ACC112 (cell line): ENCODE results near the gene WDR73.

ENCODE experiments used
- H2AFZ ChIP-seq: fragments of 200-600 bp; sonication (generic); one replicate; pipeline ENCODE4 v1.6.0; 2017; ENCODE audit warnings: antibody characterized with exemption, low read length; ENCODE audit not compliant: unreplicated experiment
- H3K27ac ChIP-seq: fragments of 200-600 bp; sonication (generic); 2 replicates; pipeline ENCODE4 v1.5.1; 2014; ENCODE audit warnings: low read depth, mild to moderate bottlenecking, antibody characterized with exemption, low read length, moderate library complexity
- H3K27me3 ChIP-seq: fragments of 200-600 bp; sonication (generic); 2 replicates; pipeline ENCODE4 v1.6.1; 2014; ENCODE audit warnings: mild to moderate bottlenecking, antibody characterized with exemption, low read length, moderate library complexity, mixed read lengths; ENCODE audit not compliant: insufficient read depth
- H3K36me3 ChIP-seq: fragments of 200-600 bp; sonication (generic); 2 replicates; pipeline ENCODE4 v1.6.1; 2016; ENCODE audit warnings: mild to moderate bottlenecking, antibody characterized with exemption, low read length, moderate library complexity, mixed read lengths; ENCODE audit not compliant: insufficient read depth
- H3K4me1 ChIP-seq: fragments of 200-600 bp; sonication (generic); one replicate; pipeline ENCODE4 v1.6.1; 2016; ENCODE audit warnings: low read length, mixed read lengths; ENCODE audit not compliant: insufficient read depth, unreplicated experiment, control insufficient read depth
- H3K4me3 ChIP-seq: fragments of 200-600 bp; sonication (generic); 2 replicates; pipeline ENCODE4 v1.5.1; 2014; ENCODE audit warnings: mild to moderate bottlenecking, low read depth, low read length
- H3K79me2 ChIP-seq: fragments of 200-600 bp; sonication (generic); one replicate; pipeline ENCODE4 v1.6.0; 2016; ENCODE audit warnings: low read length; ENCODE audit not compliant: control insufficient read depth, unreplicated experiment, insufficient read depth

The WDR73 gene

GRCh38 chr15:84684092-84684491 lies 30.0 kb upstream of the WDR73 start:
- no peak overlapping the region for H2AFZ ChIP-seq
- H3K4me1 ChIP-seq = peaks cover 38% of the 10 kb centered on the region
- H3K27ac ChIP-seq = peak overlapping the region; percentile 90
- no peaks in the 10 kb centered on the region for H3K27me3 ChIP-seq
- H3K79me2 ChIP-seq = peaks cover 14% of the 10 kb centered on the region
- H3K36me3 ChIP-seq = peaks cover 19% of the 10 kb centered on the region
- no peak overlapping the region for H3K4me3 ChIP-seq

DNA sequence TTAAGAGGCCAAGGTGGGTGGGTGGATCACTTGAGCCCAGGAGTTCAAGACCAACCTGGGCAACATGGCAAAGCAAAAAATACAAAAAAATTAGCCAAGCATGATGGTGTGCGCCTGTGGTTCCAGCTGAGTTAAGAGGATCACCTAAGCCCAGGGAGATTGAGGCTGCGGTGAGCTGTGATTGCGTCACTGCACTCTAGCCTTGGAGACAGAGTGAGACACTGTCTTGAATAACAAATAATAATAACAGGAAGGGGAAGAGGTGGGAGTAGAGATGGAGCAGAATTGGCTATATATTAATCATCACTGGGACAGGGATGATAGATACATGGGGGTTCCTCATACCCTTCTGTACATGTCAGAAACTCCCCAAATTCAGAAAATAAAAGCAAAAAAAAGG lies 27.7 kb upstream of the WDR73 start:
- H3K27me3 ChIP-seq = no peaks in the 10 kb centered on the region
- H2AFZ ChIP-seq = no peak overlapping the region
- H3K4me3 ChIP-seq = no peak overlapping the region
- peaks cover 38% of the 10 kb centered on the region for H3K4me1 ChIP-seq
- H3K36me3 ChIP-seq = peaks cover 14% of the 10 kb centered on the region; the same call in 1 of the 2 replicates
- peak overlapping the region; percentile 68 for H3K27ac ChIP-seq
- H3K79me2 ChIP-seq = peaks cover 14% of the 10 kb centered on the region

GRCh38 chr15:84671211-84671610 lies 17.1 kb upstream of the WDR73 start:
- peaks cover 8% of the 10 kb centered on the region for H3K79me2 ChIP-seq
- H3K36me3 ChIP-seq = peaks cover 28% of the 10 kb centered on the region
- H3K4me3 ChIP-seq = no peak overlapping the region
- H2AFZ ChIP-seq = no peak overlapping the region
- peak overlapping the region; percentile 69 for H3K27ac ChIP-seq
- peaks cover 28% of the 10 kb centered on the region for H3K4me1 ChIP-seq
- H3K27me3 ChIP-seq = no peaks in the 10 kb centered on the region

GRCh38 chr15:84669726-84670125 lies 15.6 kb upstream of the WDR73 start:
- Histone ChIP-seq H2AFZ (no peak overlapping the region), H3K36me3 (peaks cover 33% of the 10 kb centered on the region), H3K27ac (peak overlapping the region; percentile 77)

GRCh38 chr15:84668221-84668982 lies 14.3 kb upstream of the WDR73 start:
- Histone ChIP-seq H3K27ac (peak overlapping the region; percentile 61), H3K27me3 (no peaks in the 10 kb centered on the region), H2AFZ (no peak overlapping the region), H3K36me3 (peaks cover 29% of the 10 kb centered on the region), H3K79me2 (peaks cover 8% of the 10 kb centered on the region), H3K4me3 (no peak overlapping the region), H3K4me1 (peaks cover 28% of the 10 kb centered on the region)

More at GRCh38 chr15:84669726-84670125, 15.6 kb upstream of the WDR73 start:
- Histone ChIP-seq H3K79me2 (peaks cover 8% of the 10 kb centered on the region), H3K4me3 (no peak overlapping the region), H3K27me3 (no peaks in the 10 kb centered on the region), H3K4me1 (peaks cover 28% of the 10 kb centered on the region)

DNA sequence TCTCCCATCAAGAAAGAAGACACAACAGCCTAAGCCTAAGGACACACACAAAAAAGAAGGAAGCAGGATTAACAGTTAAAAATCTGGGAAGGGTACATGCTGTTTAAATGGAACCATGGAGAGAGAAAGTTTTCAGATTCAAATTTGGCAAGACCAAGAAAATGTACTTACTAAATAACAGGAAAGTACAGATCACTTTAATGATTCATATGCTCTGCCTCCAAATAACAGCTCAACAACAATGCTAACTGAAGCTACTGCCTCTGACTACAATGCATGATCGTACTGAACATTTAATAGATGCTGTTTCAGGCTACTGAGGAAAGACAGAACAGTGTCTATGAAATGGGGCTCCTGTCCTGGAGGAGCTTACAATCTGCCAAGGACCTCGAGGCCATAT lies 12.3 kb upstream of the WDR73 start:
- no peak overlapping the region for H3K4me3 ChIP-seq
- H3K27me3 ChIP-seq = no peaks in the 10 kb centered on the region
- peaks cover 20% of the 10 kb centered on the region for H3K4me1 ChIP-seq
- H3K36me3 ChIP-seq = peaks cover 29% of the 10 kb centered on the region
- no peak overlapping the region for H2AFZ ChIP-seq
- H3K27ac ChIP-seq = no peak overlapping the region
- H3K79me2 ChIP-seq = peaks cover 8% of the 10 kb centered on the region

DNA sequence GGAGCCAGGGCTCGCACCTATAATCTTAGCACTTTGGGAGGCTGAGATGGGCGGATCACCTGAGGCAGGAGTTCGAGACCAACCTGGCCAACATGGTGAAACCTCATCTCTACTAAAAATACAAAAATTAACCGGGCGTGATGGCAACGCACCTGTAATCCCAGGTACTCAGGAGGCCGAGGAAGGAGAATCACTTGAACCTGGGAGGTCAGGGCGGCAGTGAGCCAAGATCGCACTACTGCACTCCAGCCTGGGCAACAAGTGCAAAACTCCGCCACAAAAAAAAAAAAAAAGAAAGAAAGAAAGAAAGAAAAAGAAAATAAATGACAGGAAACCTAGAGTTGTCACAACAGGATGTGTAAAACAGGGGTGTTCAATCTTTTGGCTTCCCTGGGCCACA lies 6.9 kb upstream of the WDR73 start:
- Histone ChIP-seq H2AFZ (no peak overlapping the region), H3K4me1 (peaks cover 14% of the 10 kb centered on the region), H3K36me3 (peaks cover 7% of the 10 kb centered on the region), H3K79me2 (no peaks in the 10 kb centered on the region), H3K27ac (no peak overlapping the region), H3K4me3 (no peak overlapping the region), H3K27me3 (no peaks in the 10 kb centered on the region)

- Histone ChIP-seq H3K27me3 (no peaks in the 10 kb centered on the region), H3K27ac (no peak overlapping the region), H3K4me1 (peaks cover 17% of the 10 kb centered on the region), H2AFZ (no peak overlapping the region), H3K36me3 (no peaks in the 10 kb centered on the region), H3K79me2 (no peaks in the 10 kb centered on the region), H3K4me3 (no peak overlapping the region)
Observed at GRCh38 chr15:84659904-84660781, 6.1 kb upstream of the WDR73 start.

DNA sequence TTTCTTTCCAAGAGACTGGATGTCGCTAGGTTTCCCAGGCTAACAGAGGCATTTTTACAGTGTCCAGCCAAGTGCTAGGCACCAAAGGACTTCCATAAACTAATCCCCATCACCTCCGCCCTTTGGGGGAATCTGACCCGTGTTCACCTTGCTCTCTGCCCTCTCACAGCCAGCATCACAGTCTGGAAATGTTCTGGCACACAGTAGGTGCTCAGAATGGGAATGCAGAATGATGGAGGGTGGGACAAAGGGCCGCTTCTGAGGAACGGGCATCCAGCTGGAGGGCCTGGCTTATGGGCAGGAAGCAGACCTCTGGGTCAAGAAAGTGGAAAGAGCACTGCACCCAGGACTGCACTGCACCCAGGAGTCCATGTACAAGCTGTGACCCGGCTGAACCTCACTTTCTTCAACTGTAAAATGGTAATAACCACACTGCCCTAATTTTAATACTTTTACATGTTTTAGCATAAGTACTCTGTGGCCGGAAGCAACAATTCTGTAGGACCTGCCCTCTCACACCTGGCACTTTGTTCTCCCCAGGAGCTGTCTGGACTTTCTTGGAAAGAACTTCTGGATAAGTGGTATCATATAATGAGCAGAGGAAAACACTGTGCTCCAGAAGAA lies 4.8 kb upstream of the WDR73 start:
- H3K27me3 ChIP-seq = no peaks in the 10 kb centered on the region
- H3K36me3 ChIP-seq = no peaks in the 10 kb centered on the region
- peaks cover 1% of the 10 kb centered on the region for H3K79me2 ChIP-seq
- H2AFZ ChIP-seq = peak overlapping the region; percentile 84
- H3K4me1 ChIP-seq = peaks cover 21% of the 10 kb centered on the region
- peak overlapping the region; percentile 78 for H3K4me3 ChIP-seq
- peak overlapping the region; percentile 64; the same call in 1 of the 2 replicates for H3K27ac ChIP-seq

GRCh38 chr15:84658080-84658787 lies 4.2 kb upstream of the WDR73 start, which contains the start of gene NMB:
Gene NMB (minus strand): TSS chr15:84658199. CDS start chr15:84658152, 47 bp downstream.
- Histone ChIP-seq H3K27me3 (no peaks in the 10 kb centered on the region), H3K36me3 (no peaks in the 10 kb centered on the region), H3K4me1 (peaks cover 24% of the 10 kb centered on the region), H2AFZ (peak within 1 kb of the TSS; percentile 84), H3K4me3 (peak within 1 kb of the TSS; percentile 78), H3K27ac (peak within 1 kb of the TSS; percentile 64; the same call in 1 of the 2 replicates), H3K79me2 (peaks cover 8% of the 10 kb centered on the region)
